ENCODE results near the gene PCYOX1L. TPM values are rescaled to one million over a fixed set of nuclear protein-coding genes. Genes with fewer than 3 reads are reported as not detected.

Gene PCYOX1L
- total RNA-seq, 1 experiment from 2014 or later = 15.3 TPM

- no peak overlapping the region for H2AFZ ChIP-seq (ENCODE audit: low read length)
- Mint-ChIP-seq H3K4me3 (peak overlapping the region in 1 of 2 experiments; percentile 57; a peak in 2 of 5 replicates), H3K4me1 (peaks cover 27 to 47% of the 10 kb centered on the region in 2 experiments), H3K27ac (peak overlapping the region in 2 of 3 experiments; percentile 8 to 53; a peak in 2 of 7 replicates), H3K36me3 (ENCODE audit: insufficient read depth in 1 of 3, low read depth in 3 of 3) (no peaks in the 10 kb centered on the region; a peak in 1 of 7 replicates), H3K9me3 (no peaks in the 10 kb centered on the region), H3K27me3 (ENCODE audit: low read depth) (no peaks in the 10 kb centered on the region)
- H2BK5ac ChIP-seq (ENCODE audit: insufficient read length, low read length) = no peak overlapping the region
- no peaks in the 10 kb centered on the region for H3K23me2 ChIP-seq (ENCODE audit: insufficient read length, low read depth, low read length, poor library complexity, severe bottlenecking)
- H3K9me3 ChIP-seq (ENCODE audit: control insufficient read depth, low read depth, low read length) = no peaks in the 10 kb centered on the region
- no peak overlapping the region for H3K27ac ChIP-seq (ENCODE audit: insufficient read length, low read depth, low read length)
- H2BK15ac ChIP-seq (ENCODE audit: low read depth, low read length) = no peak overlapping the region
- H2AK5ac ChIP-seq (ENCODE audit: insufficient read length, low read length) = no peak overlapping the region
- H4K91ac ChIP-seq (ENCODE audit: insufficient read length, low read depth, low read length) = no peak overlapping the region
- no peak overlapping the region for H2BK20ac ChIP-seq (ENCODE audit: low read depth, low read length, poor library complexity, severe bottlenecking)
- no peak overlapping the region for H3K4ac ChIP-seq (ENCODE audit: low read depth, low read length)
- no peaks in the 10 kb centered on the region for H3K79me1 ChIP-seq (ENCODE audit: insufficient read depth, low read depth, low read length, poor library complexity, severe bottlenecking)
- no peak overlapping the region for H3K9ac ChIP-seq (ENCODE audit: extremely low read depth, insufficient read length, low read length)
- H3T11ph ChIP-seq (ENCODE audit: low read length) = no peak overlapping the region
- no peak for TF ChIP-seq CTCF (conservative IDR thresholded peaks at IDR 0.05)
- H3K23ac ChIP-seq (ENCODE audit: insufficient read length, low read depth, low read length) = no peak overlapping the region
- H3K27me3 ChIP-seq (ENCODE audit: insufficient read depth, low read length) = no peaks in the 10 kb centered on the region
- H4K5ac ChIP-seq (ENCODE audit: insufficient read length, low read depth, low read length) = no peak overlapping the region
- no peak for DNase-seq
- H3K4me2 ChIP-seq (ENCODE audit: insufficient read depth, insufficient read length, low read length) = no peak overlapping the region
- no peaks in the 10 kb centered on the region for H4K20me1 ChIP-seq (ENCODE audit: control insufficient read depth, insufficient read depth, insufficient read length)
- H4K8ac ChIP-seq (replicated peaks; ENCODE audit: insufficient read length, low read depth, low read length) = no peak overlapping the region
- no peak overlapping the region for H2BK12ac ChIP-seq (ENCODE audit: insufficient read length, low read depth, low read length)
- no peak overlapping the region for H3K56ac ChIP-seq (ENCODE audit: insufficient read length, low read depth, low read length)
- no peak overlapping the region for H2BK120ac ChIP-seq (ENCODE audit: low read depth, low read length, poor library complexity, severe bottlenecking)
- WGBS (ENCODE audit: extremely low coverage, insufficient read length, low lambda C conversion rate) = no CpG with 5 or more reads among the region's 9 CpGs
- H3K18ac ChIP-seq (ENCODE audit: insufficient read length, low read depth, low read length) = no peak overlapping the region
- no peaks in the 10 kb centered on the region; the same call in 1 of the 2 replicates for H3K4me1 ChIP-seq (ENCODE audit: insufficient read depth, low read length)
- H3K79me2 ChIP-seq (ENCODE audit: insufficient read depth, low read length) = no peaks in the 10 kb centered on the region
- no peak overlapping the region for H3K14ac ChIP-seq (ENCODE audit: insufficient read depth, low read length)
Observed at GRCh38 chr5:149417711-149418368, 60.0 kb downstream of the PCYOX1L start.

Measured in H9 (cell line).